Parathyroid adenoma (tissue), 2 donors: Measurements from ENCODE around the gene DDB1.

Source experiments
- H2AFZ ChIP-seq: fragments of 300-600 bp; sonication (generic); one replicate; pipeline ENCODE4 v1.7.0; 2017; ENCODE audit warnings: antibody characterized with exemption, mild to moderate bottlenecking
- H3K27ac ChIP-seq: fragments of 300-600 bp; sonication (generic); one replicate; pipeline ENCODE4 v1.7.0; 2017
- H3K27me3 ChIP-seq: fragments of 300-600 bp; sonication (generic); one replicate; pipeline ENCODE4 v1.7.0; 2017; ENCODE audit warnings: low read length; ENCODE audit not compliant: control insufficient read depth, insufficient read depth
- H3K36me3 ChIP-seq: fragments of 300-600 bp; sonication (generic); one replicate; pipeline ENCODE4 v1.7.0; 2017; ENCODE audit warnings: low read length; ENCODE audit not compliant: control insufficient read depth, insufficient read depth
- H3K4me1 ChIP-seq: fragments of 300-600 bp; sonication (generic); one replicate; pipeline ENCODE4 v1.7.0; 2017; ENCODE audit warnings: control low read depth
- H3K4me2 ChIP-seq: fragments of 300-600 bp; sonication (generic); one replicate; pipeline ENCODE4 v1.7.0; 2017; ENCODE audit warnings: low read length
- H3K4me3 ChIP-seq: fragments of 300-600 bp; sonication (generic); one replicate; pipeline ENCODE4 v1.7.0; 2017; ENCODE audit warnings: low read depth, low read length
- H3K79me2 ChIP-seq: fragments of 300-600 bp; sonication (generic); one replicate; pipeline ENCODE4 v1.7.0; 2017; ENCODE audit warnings: control low read depth
- H3K9ac ChIP-seq: fragments of 300-600 bp; sonication (generic); one replicate; pipeline ENCODE4 v1.7.0; 2017; ENCODE audit warnings: mild to moderate bottlenecking
- H3K9me3 ChIP-seq: fragments of 300-600 bp; sonication (generic); one replicate; pipeline ENCODE4 v1.7.0; 2017; ENCODE audit warnings: low read length; ENCODE audit not compliant: control insufficient read depth
- CTCF ChIP-seq: fragments of 300-600 bp; sonication (generic); IDR thresholded peaks from one replicate; pipeline ENCODE4 v1.7.0; 2017; ENCODE audit warnings: antibody characterized with exemption, mild to moderate bottlenecking
- donor health status: primary hyperparathyroidism.

The DDB1 gene

GRCh38 chr11:61336171-61336935 lies 3.4 kb upstream of the DDB1 start:
- Histone ChIP-seq H3K4me3 (no peak overlapping the region), H3K27ac (peak overlapping the region; percentile 66)

GRCh38 chr11:61335355-61335710 lies 2.4 kb upstream of the DDB1 start:
- peaks cover 5% of the 10 kb centered on the region for H3K79me2 ChIP-seq
- no peak overlapping the region for H3K4me2 ChIP-seq
- H2AFZ ChIP-seq: no peak overlapping the region
- H3K4me3 ChIP-seq: no peak overlapping the region
- no peaks in the 10 kb centered on the region for H3K27me3 ChIP-seq
- no peak for TF ChIP-seq CTCF
- H3K36me3 ChIP-seq: no peaks in the 10 kb centered on the region
- H3K27ac ChIP-seq: peak overlapping the region; percentile 66
- no peak overlapping the region for H3K9ac ChIP-seq
- no peaks in the 10 kb centered on the region for H3K9me3 ChIP-seq
- H3K4me1 ChIP-seq: peaks cover 4% of the 10 kb centered on the region

More at GRCh38 chr11:61336171-61336935, 3.4 kb upstream of the DDB1 start:
- peak; percentile 89 for TF ChIP-seq CTCF
- Histone ChIP-seq H2AFZ (peak overlapping the region; percentile 63), H3K4me1 (peaks cover 4% of the 10 kb centered on the region), H3K9ac (no peak overlapping the region), H3K36me3 (no peaks in the 10 kb centered on the region), H3K27me3 (no peaks in the 10 kb centered on the region), H3K4me2 (no peak overlapping the region), H3K79me2 (peaks cover 1% of the 10 kb centered on the region), H3K9me3 (no peaks in the 10 kb centered on the region)

GRCh38 chr11:61334434-61335354 lies 1.8 kb upstream of the DDB1 start:
- Histone ChIP-seq H3K4me3 (no peak overlapping the region), H3K9ac (no peak overlapping the region), H3K4me1 (peaks cover 6% of the 10 kb centered on the region), H2AFZ (no peak overlapping the region), H3K36me3 (no peaks in the 10 kb centered on the region), H3K27ac (peak overlapping the region; percentile 66), H3K4me2 (no peak overlapping the region), H3K79me2 (peaks cover 6% of the 10 kb centered on the region), H3K27me3 (no peaks in the 10 kb centered on the region), H3K9me3 (no peaks in the 10 kb centered on the region)
- no peak for TF ChIP-seq CTCF

- peak overlapping the region; percentile 23 for H3K9ac ChIP-seq
- H2AFZ ChIP-seq: peak overlapping the region; percentile 78
- peak overlapping the region; percentile 85 for H3K4me3 ChIP-seq
- no peaks in the 10 kb centered on the region for H3K36me3 ChIP-seq
- peak overlapping the region; percentile 99 for H3K27ac ChIP-seq
- peak overlapping the region; percentile 67 for H3K4me2 ChIP-seq
- no peaks in the 10 kb centered on the region for H3K9me3 ChIP-seq
- H3K4me1 ChIP-seq: peaks cover 9% of the 10 kb centered on the region
- peaks cover 13% of the 10 kb centered on the region for H3K79me2 ChIP-seq
- TF ChIP-seq CTCF: no peak
- no peaks in the 10 kb centered on the region for H3K27me3 ChIP-seq
Measured at GRCh38 chr11:61333550-61334433, 887 bp upstream of the DDB1 start.
